Diencephalon (tissue), 1 donor: ENCODE data around the gene SLC5A12. TPM values are rescaled to one million over a fixed set of nuclear protein-coding genes. Genes with fewer than 3 reads are reported as not detected.

ENCODE experiments used
- total RNA-seq: library from RNA; depleted of rRNA; stranded (reverse); fragments of >200 nt; gene quantifications from one replicate; pipeline ENCODE4 v1.2.3, GENCODE V29; 2014

Gene SLC5A12
- total RNA-seq: 0.46 TPM

GRCh38 chr11:26721948-26722475 lies at the start of gene SLC5A12:
SLC5A12 (minus strand) TSS chr11:26722060; CDS start chr11:26721714, 346 bp downstream.

Other genes starting within 250 kb of the SLC5A12 start
- gene MUC15, start 149.8 kb downstream of the SLC5A12 start, total RNA-seq: not detected